Measurements from ENCODE around the gene SLC25A13.

The SLC25A13 gene

GRCh38 chr7:96104984-96105383, 216.9 kb downstream of the SLC25A13 start:
- in situ Hi-C loops (cut with HindIII; ENCODE audit: low sequenced_read_pairs): no loop called here
- no peak for TF ChIP-seq CTCF (IDR thresholded peaks at IDR 0.05; ENCODE audit: low read depth, low read length)
- no peak overlapping the region for H3K4me3 ChIP-seq (ENCODE audit: low read depth, low read length)
- no peak for DNase-seq (ENCODE audit: low read depth, low spot score)

- in situ Hi-C loops (cut with HindIII; ENCODE audit: low sequenced_read_pairs): no loop called here
- DNase-seq (ENCODE audit: low read depth, low spot score): no peak
- no peak for TF ChIP-seq CTCF (IDR thresholded peaks at IDR 0.05; ENCODE audit: low read depth, low read length)
- no peak overlapping the region for H3K4me3 ChIP-seq (ENCODE audit: low read depth, low read length)
Observed at GRCh38 chr7:96102096-96102811, 219.6 kb downstream of the SLC25A13 start.

- in situ Hi-C loops (cut with HindIII; ENCODE audit: low sequenced_read_pairs): no loop called here
- no peak for DNase-seq (ENCODE audit: low read depth, low spot score)
- TF ChIP-seq CTCF (IDR thresholded peaks at IDR 0.05; ENCODE audit: low read depth, low read length): no peak
- H3K4me3 ChIP-seq (ENCODE audit: low read depth, low read length): no peak overlapping the region
Observed at GRCh38 chr7:96100737-96101136, 221.2 kb downstream of the SLC25A13 start.

- DNase-seq (ENCODE audit: low read depth, low spot score): no peak
- in situ Hi-C loops (cut with HindIII; ENCODE audit: low sequenced_read_pairs): no loop called here
Observed at GRCh38 chr7:96097835-96098234, 224.1 kb downstream of the SLC25A13 start.

DNA sequence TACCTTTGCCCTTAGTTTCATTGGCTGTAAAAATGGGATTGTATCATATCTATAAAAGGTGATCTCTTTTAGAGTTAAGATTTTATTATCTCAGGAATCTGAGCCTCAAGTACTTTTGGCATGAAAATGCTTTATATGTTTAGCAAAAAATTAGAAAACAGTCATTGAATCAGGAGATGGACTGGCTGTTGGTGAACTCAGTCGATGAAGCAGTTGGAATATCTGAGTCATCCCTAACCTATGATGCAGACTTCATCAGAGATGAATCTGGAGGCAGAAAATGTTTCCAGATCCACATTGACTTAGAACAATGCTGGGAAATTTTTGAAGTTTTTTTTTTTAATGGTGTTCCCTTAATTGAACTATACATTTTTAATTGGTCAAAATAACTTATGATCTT, 228.5 kb downstream of the SLC25A13 start:
- H3K4me3 ChIP-seq (ENCODE audit: low read depth, low read length): no peak overlapping the region
- in situ Hi-C loops (cut with HindIII; ENCODE audit: low sequenced_read_pairs): no loop called here
- TF ChIP-seq CTCF (IDR thresholded peaks at IDR 0.05; ENCODE audit: low read depth, low read length): no peak
- DNase-seq (ENCODE audit: low read depth, low spot score): peak; percentile 84

More at GRCh38 chr7:96097835-96098234, 224.1 kb downstream of the SLC25A13 start:
- no peak for TF ChIP-seq CTCF (IDR thresholded peaks at IDR 0.05; ENCODE audit: low read depth, low read length)
- no peak overlapping the region for H3K4me3 ChIP-seq (ENCODE audit: low read depth, low read length)

DNA sequence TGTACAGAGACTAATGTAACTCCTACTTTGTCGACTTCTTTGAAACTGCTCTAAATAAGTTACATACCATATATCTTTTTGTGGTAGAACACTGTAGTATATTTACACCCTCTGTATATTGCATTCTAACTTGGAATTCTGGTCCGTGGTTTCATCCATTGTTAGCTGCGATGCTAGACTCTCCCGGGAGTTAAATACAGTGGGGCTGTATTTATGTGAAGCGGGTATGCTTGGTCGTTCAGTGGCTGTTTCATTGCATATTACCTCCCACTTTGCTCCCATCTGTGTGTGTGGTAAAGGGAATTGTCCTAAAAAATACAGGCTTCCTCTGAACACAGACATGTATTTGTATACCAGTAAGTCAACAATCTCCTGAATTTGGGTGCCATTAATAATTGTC, 231.1 kb downstream of the SLC25A13 start:
- no peak for DNase-seq (ENCODE audit: low read depth, low spot score)
- no peak overlapping the region for H3K4me3 ChIP-seq (ENCODE audit: low read depth, low read length)
- in situ Hi-C loops (cut with HindIII; ENCODE audit: low sequenced_read_pairs): no loop called here
- TF ChIP-seq CTCF (IDR thresholded peaks at IDR 0.05; ENCODE audit: low read depth, low read length): no peak
